HepG2 (cell line): ENCODE data around the gene LGALS3. TPM values are rescaled to one million over a fixed set of nuclear protein-coding genes. Genes with fewer than 3 reads are reported as not detected.

ENCODE experiments used
- ATAC-seq: fragments of 200-7000 bp; cut with Tn5 transposase; 3 replicates; pipeline ENCODE4 v1.9.1; 2020; ENCODE audit warnings: mild to moderate bottlenecking, moderate library complexity
- BruUV-seq: library from RNA; stranded (reverse); fragments of 400-500 nt; replicated peaks from 2 replicates; lab custom pipeline; 2021; lab: Mats Ljungman, UMichigan
- CTCF ChIA-PET: fragments of 300-600 bp; formaldehyde crosslinking; extraction: SDS; loops from one replicate; lab custom pipeline; 2021; ENCODE audit warnings: low total read pairs, inconsistent platforms, low intra/inter-chr PET ratio; lab: Yijun Ruan, JAX
- POLR2A ChIA-PET: fragments of 350-600 bp; sonication (Branson Sonifier 250); formaldehyde crosslinking; loops from one replicate; lab custom pipeline; 2020; ENCODE audit warnings: antibody characterized with exemption, inconsistent platforms; lab: Yijun Ruan, JAX
- DNase-seq: peaks from one replicate; pipeline ENCODE4 v3.0.0-alpha.2; 2015; ENCODE audit warnings: low spot score
- FAIRE-seq: peaks from 3 replicates; lab custom pipeline; 2011; peaks lifted over from hg19 to GRCh38; lab: Jason Lieb, UNC
- H2AFZ ChIP-seq: one replicate; pipeline ENCODE4 v1.6.1; 2011; ENCODE audit warnings: low read length, inconsistent platforms
- H3K27ac ChIP-seq: fragments of 300-600 bp; 3 replicates; pipeline ENCODE4 v1.8.0; 2011; ENCODE audit warnings: mixed run types, mild to moderate bottlenecking, mixed read lengths, low read length, inconsistent platforms; ENCODE audit not compliant: insufficient read depth; ENCODE audit errors: extremely low read length
- H3K27me3 ChIP-seq, 2 experiments: fragments of 200-600 bp in 1 of 2; 2 replicates in 1 of 2; 3 replicates in 1 of 2; pipeline versions ENCODE4 v1.6.0 to v1.8.0; 2011; ENCODE audit warnings: low read length in 2 of 2, mild to moderate bottlenecking in 2 of 2, moderate library complexity in 2 of 2, inconsistent platforms in 1 of 2; ENCODE audit not compliant: insufficient read depth in 2 of 2, control insufficient read depth in 1 of 2
- H3K36me3 ChIP-seq, 2 experiments: fragments of 200-600 bp in 1 of 2; replicated peaks in 1 of 2; 2 replicates in 1 of 2; 3 replicates in 1 of 2; pipeline versions ENCODE4 v1.5.1 to v1.8.0; 2011; ENCODE audit warnings: low read length in 2 of 2, inconsistent platforms in 1 of 2; ENCODE audit not compliant: insufficient read depth in 2 of 2, control insufficient read depth in 1 of 2
- H3K4me1 ChIP-seq: 2 replicates; pipeline ENCODE4 v1.5.1; 2012; ENCODE audit warnings: low read length, inconsistent platforms; ENCODE audit not compliant: insufficient read depth
- H3K4me2 ChIP-seq: 2 replicates; pipeline ENCODE4 v1.6.0; 2011; ENCODE audit warnings: low read depth, low read length, inconsistent platforms
- H3K4me3 ChIP-seq, 3 experiments: fragments of 200-600 bp in 1 of 3; sonication (generic), shearing (Covaris generic) in 1 of 3; replicated peaks in 1 of 3; 2 replicates each; pipeline ENCODE4 v1.5.1; 2011 to 2016; ENCODE audit warnings: low read length in 3 of 3, inconsistent platforms in 2 of 3, low read depth in 2 of 3, mild to moderate bottlenecking in 2 of 3, control low read depth in 1 of 3, mixed read lengths in 1 of 3; ENCODE audit not compliant: insufficient read depth in 1 of 3
- H3K79me2 ChIP-seq: one replicate; pipeline ENCODE4 v1.6.1; 2011; ENCODE audit warnings: low read length, inconsistent platforms; ENCODE audit not compliant: insufficient read depth
- H3K9ac ChIP-seq: 2 replicates; pipeline ENCODE4 v1.6.0; 2011; ENCODE audit warnings: mild to moderate bottlenecking, low read depth, low read length, inconsistent platforms; ENCODE audit not compliant: insufficient read depth
- H3K9me3 ChIP-seq: 2 replicates; pipeline ENCODE4 v1.5.1; 2012; ENCODE audit warnings: mild to moderate bottlenecking, low read length
- H4K20me1 ChIP-seq: 2 replicates; pipeline ENCODE4 v1.6.0; 2011; ENCODE audit warnings: inconsistent platforms, mild to moderate bottlenecking, low read length, moderate library complexity; ENCODE audit not compliant: insufficient read depth
- MAFF ChIP-seq: IDR thresholded peaks from 2 replicates; pipeline ENCODE4 v1.6.1; 2011; ENCODE audit warnings: low read depth, low read length, improper control_type of control experiment
- MAFK ChIP-seq, 2 experiments: IDR thresholded peaks in 1 of 2; conservative IDR thresholded peaks in 1 of 2; 2 replicates each; pipeline ENCODE4 v1.6.1; 2011; ENCODE audit warnings: improper control_type of control experiment in 2 of 2, low read length in 2 of 2
- MTA3 ChIP-seq: sonication (generic); formaldehyde crosslinking; IDR thresholded peaks from 2 replicates; pipeline ENCODE4 v1.4.0; 2020; ENCODE audit warnings: missing genetic modification reagents
- ZEB1 ChIP-seq: IDR thresholded peaks from 2 replicates; pipeline ENCODE4 v1.6.1; 2012; ENCODE audit warnings: mild to moderate bottlenecking, low read depth, inconsistent platforms; ENCODE audit not compliant: insufficient replicate concordance
- ZNF33B ChIP-seq: sonication (generic); formaldehyde crosslinking; IDR thresholded peaks from 2 replicates; pipeline ENCODE4 v1.5.1; 2020; ENCODE audit warnings: mild to moderate bottlenecking, missing genetic modification reagents
- WGBS: methylation state at CpG from one replicate; pipeline ENCODE4 v1.1.6; 2017; ENCODE audit warnings: low lambda C conversion rate; 5-methylcytosine and 5-hydroxymethylcytosine counted together
- in situ Hi-C: cut with HindIII; loops from 2 replicates; pipeline ENCODE4 v1.10.0; 2017; ENCODE audit warnings: low pct_unique_long_range_greater_than_20kb; ENCODE audit not compliant: extremely low pct_ligation_motif_present
- intact Hi-C: fragments of 100-400 bp; cut with micrococcal nuclease; formaldehyde crosslinking; loops from one replicate; pipeline ENCODE4 v1.10.0; 2022; ENCODE audit not compliant: unreplicated experiment
- polyA plus RNA-seq, 8 experiments: library from polyadenylated mRNA; depleted of rRNA in 3 of 8; stranded (reverse) in 7 of 8; unstranded in 1 of 8; fragments of >200 nt; fragmentation: Illumina TruSeq in 4 of 8; extraction: Trizol in 4 of 8; gene quantifications; 2 replicates each; pipeline versions ENCODE4 v1.2.1 to v1.2.3, GENCODE V29; 2011 to 2016; ENCODE audit warnings: low read depth in 4 of 8, missing spikeins in 1 of 8, mixed read lengths in 1 of 8; ENCODE audit not compliant: insufficient read depth in 1 of 8
- total RNA-seq, 5 experiments: library from RNA; depleted of rRNA; stranded (reverse); fragments of >200 nt; fragmentation: Illumina TruSeq; extraction: Trizol; gene quantifications; 2 replicates each; pipeline ENCODE4 v1.2.3, GENCODE V29; 2016; ENCODE audit warnings: low read depth in 1 of 5

The LGALS3 gene
- total and polyA plus RNA-seq, 2 of the 13 experiments (the other 11 are each of a cell fraction or from before 2014, with no cell fraction given), result 5.0 to 97.4 TPM

DNA sequence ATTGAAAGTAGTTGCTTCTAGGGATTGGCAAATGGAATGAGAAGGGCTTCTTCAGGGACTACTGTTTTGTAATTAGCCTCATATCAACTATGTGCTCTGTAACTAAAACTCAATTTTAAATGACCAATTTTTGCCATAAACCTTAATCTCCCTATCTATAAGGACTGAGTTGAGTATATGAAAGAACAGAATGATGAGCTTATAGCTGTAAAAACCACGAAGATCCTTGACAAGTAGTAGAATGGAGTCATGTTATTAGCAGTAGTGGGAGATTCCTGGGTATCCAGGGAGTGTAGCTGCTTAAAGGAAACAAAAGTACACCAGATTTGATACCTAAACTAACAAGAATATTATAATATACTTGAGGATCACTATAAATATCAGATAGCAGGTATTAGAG lies 28.0 kb downstream of the LGALS3 start:
- CTCF ChIA-PET, result no interaction called here
- Histone ChIP-seq H3K9ac (no peak overlapping the region), H3K36me3 (peaks cover 1 to 56% of the 10 kb centered on the region in 2 experiments), H3K4me3 (no peak overlapping the region), H3K79me2 (no peaks in the 10 kb centered on the region), H3K4me1 (peaks cover 7% of the 10 kb centered on the region; the same call in 1 of the 2 replicates), H4K20me1 (no peaks in the 10 kb centered on the region), H3K9me3 (no peaks in the 10 kb centered on the region), H3K27ac (no peak overlapping the region), H3K4me2 (no peak overlapping the region), H2AFZ (no peak overlapping the region), H3K27me3 (no peaks in the 10 kb centered on the region)
- POLR2A ChIA-PET, result no interaction called here
- no peak for TF ChIP-seq ZEB1
- in situ Hi-C loops (loop anchor here (5.0 kb wide), 1 partner anchor 65 kb away; no protein-coding TSS in a partner anchor), intact Hi-C loops (no loop called here)
- BruUV-seq, result no TSS peak
- ATAC-seq (no peak), DNase-seq (no peak), FAIRE-seq (no peak)
- WGBS, result 93% methylated on average over 1 of the region's 1 CpG

DNA sequence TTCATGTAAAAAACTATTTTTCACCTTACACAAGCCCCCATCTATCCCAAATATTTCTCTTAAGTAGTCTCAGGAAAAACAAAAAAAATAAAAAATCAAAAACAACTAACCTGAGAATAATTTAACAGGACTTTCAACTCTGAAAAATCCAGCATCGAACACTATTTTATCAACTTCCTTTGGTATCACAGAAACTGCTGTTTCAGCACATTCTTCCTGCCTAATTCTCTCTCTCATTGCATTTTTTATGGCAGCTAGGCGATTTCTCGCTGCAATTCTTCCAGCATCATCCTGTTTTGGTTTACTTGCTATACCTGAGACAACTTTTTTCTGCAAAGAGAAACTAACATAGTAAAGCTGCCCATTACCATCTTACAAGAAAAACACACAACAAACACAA lies 29.4 kb downstream of the LGALS3 start:
- POLR2A ChIA-PET, result no interaction called here
- H4K20me1 ChIP-seq, result no peaks in the 10 kb centered on the region
- no TSS peak for BruUV-seq
- no peak overlapping the region for H3K9ac ChIP-seq
- WGBS, result 96% methylated on average over 3 of the region's 3 CpGs
- no peaks in the 10 kb centered on the region for H3K79me2 ChIP-seq
- DNase-seq, result no peak
- H3K27me3 ChIP-seq, result no peaks in the 10 kb centered on the region
- H2AFZ ChIP-seq, result no peak overlapping the region
- TF ChIP-seq ZNF33B (CRISPR knock-in tag) (no peak), MAFF (peak; percentile 95), MAFK (conservative IDR thresholded peaks at IDR 0.05 in 1 of 2, IDR thresholded peaks at IDR 0.05 in 1 of 2; ENCODE audit: low read length in 2 of 2) (peak; percentile 96 to 97), MTA3 (CRISPR knock-in tag) (no peak)
- TF ChIP-seq, all 625 proteins: peak for 2
- no peak overlapping the region for H3K4me3 ChIP-seq
- H3K9me3 ChIP-seq, result no peaks in the 10 kb centered on the region
- no peak overlapping the region for H3K4me2 ChIP-seq
- no peak for ATAC-seq
- CTCF ChIA-PET, result interaction anchor here (4.5 kb wide), 1 partner anchor 69 kb away, joined by 74 read pairs; no protein-coding TSS in a partner anchor
- in situ Hi-C loops, result loop anchor here (5.0 kb wide), 1 partner anchor 66 kb away; no protein-coding TSS in a partner anchor
- intact Hi-C loops, result no loop called here
- peaks cover 1 to 54% of the 10 kb centered on the region in 2 experiments for H3K36me3 ChIP-seq
- H3K27ac ChIP-seq, result no peak overlapping the region
- FAIRE-seq, result no peak
- peaks cover 7% of the 10 kb centered on the region; the same call in 1 of the 2 replicates for H3K4me1 ChIP-seq
